Measurements from ENCODE around the gene SECTM1. TPM values are rescaled to one million over a fixed set of nuclear protein-coding genes. Genes with fewer than 3 reads are reported as not detected.

SECTM1 gene
- total RNA-seq, 2 donors from 2014 or later = 29.1 to 76.3 TPM

DNA sequence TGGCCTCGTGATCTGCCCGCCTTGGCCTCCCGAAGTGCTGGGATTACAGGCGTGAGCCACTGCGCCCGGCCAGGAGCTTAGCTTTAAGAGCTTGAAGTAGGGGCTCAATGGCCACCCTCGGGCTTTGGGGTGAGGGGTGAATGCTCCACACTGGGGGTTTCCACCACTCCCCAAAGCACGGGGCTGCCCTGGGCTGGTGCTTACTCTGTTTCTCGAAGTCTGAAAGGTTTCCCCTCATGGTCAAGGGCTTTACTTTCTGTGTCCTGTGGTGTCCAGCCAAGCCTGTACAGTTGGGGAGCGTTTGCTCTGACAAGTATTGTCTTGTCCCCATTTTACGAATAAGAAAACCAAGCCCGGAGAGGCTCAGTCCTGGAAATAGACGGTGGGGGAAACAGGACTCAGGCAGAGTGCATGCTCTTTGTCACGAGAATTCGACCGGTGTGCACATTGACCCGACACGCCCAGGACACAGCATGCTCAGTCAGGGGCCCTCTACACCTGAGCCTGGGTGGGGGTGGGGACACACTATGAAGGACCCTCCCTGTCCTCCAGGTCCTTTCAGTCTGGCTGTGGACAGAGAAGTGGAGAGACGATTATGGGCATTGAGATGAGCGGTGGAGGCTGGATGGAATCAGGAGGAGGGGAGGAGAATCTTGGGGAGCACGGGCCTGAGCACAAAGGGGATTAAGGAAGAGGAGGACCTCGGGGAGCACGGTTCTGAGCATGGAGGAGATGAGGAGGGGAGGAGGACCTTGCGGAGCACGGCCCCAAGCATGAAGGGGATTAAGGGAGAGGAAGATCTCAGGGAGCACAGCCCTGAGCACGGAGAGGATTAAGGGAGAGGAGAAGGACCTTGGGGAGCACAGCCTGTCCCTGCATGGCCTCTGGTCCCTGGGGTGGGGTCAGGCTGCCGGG, 23.7 kb downstream of the SECTM1 start:
- no peaks in the 10 kb centered on the region for H3K4me1 ChIP-seq
- DNase-seq = no peak
- H3K36me3 ChIP-seq = no peaks in the 10 kb centered on the region
- intact Hi-C loops (cut with DNase I) = no loop called here
- TF ChIP-seq, protein P1, sequence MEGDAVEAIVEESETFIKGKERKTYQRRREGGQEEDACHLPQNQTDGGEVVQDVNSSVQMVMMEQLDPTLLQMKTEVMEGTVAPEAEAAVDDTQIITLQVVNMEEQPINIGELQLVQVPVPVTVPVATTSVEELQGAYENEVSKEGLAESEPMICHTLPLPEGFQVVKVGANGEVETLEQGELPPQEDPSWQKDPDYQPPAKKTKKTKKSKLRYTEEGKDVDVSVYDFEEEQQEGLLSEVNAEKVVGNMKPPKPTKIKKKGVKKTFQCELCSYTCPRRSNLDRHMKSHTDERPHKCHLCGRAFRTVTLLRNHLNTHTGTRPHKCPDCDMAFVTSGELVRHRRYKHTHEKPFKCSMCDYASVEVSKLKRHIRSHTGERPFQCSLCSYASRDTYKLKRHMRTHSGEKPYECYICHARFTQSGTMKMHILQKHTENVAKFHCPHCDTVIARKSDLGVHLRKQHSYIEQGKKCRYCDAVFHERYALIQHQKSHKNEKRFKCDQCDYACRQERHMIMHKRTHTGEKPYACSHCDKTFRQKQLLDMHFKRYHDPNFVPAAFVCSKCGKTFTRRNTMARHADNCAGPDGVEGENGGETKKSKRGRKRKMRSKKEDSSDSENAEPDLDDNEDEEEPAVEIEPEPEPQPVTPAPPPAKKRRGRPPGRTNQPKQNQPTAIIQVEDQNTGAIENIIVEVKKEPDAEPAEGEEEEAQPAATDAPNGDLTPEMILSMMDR (IDR thresholded peaks at IDR 0.05) = no peak
- H3K9ac ChIP-seq (ENCODE audit: low read depth in 2 of 2, low read length in 2 of 2) = peak overlapping the region in 1 of 2 donors; percentile 1
- peaks cover 6% of the 10 kb centered on the region for H3K27me3 ChIP-seq
- H3K4me3 ChIP-seq = no peak overlapping the region
- H3K27ac ChIP-seq = no peak overlapping the region
- no peaks in the 10 kb centered on the region for H3K9me3 ChIP-seq

DNA sequence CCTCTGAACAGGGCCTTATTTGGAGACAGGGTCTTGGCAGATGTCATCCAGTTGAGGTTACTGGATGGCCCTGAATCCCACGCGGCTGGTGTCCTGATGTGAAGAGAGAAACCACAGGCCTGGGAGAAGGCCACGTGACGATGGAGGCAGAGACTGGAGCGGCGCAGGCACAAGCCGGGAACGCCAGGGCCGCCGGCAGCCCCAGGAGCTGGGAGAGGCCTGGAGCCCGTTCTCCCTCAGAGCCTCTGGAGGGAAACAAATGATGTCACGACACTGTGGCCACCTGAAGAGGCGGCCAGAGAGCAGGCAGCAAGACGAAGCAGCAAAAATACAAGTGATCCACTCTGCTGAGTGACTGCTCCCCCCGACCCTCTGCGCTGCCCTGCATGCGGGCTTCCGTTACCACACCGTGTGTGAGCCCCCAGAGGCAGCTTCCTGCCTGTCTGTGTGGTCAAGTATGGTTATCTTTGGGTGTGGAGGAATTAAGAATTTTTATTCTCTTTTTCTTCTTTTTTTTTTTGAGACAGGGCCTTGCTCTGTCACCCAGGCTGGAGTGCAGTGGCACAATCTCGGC, 27.8 kb downstream of the SECTM1 start:
- H3K27ac ChIP-seq = no peak overlapping the region
- intact Hi-C loops (cut with DNase I) = no loop called here
- no peaks in the 10 kb centered on the region for H3K36me3 ChIP-seq
- H3K9me3 ChIP-seq = no peaks in the 10 kb centered on the region
- peaks cover 4% of the 10 kb centered on the region for H3K27me3 ChIP-seq
- no peak overlapping the region for H3K4me3 ChIP-seq
- H3K4me1 ChIP-seq = no peaks in the 10 kb centered on the region
- no peak for DNase-seq
- H3K9ac ChIP-seq (ENCODE audit: low read depth in 2 of 2, low read length in 2 of 2) = no peak overlapping the region
- TF ChIP-seq, protein P1 (IDR thresholded peaks at IDR 0.05) = no peak

DNA sequence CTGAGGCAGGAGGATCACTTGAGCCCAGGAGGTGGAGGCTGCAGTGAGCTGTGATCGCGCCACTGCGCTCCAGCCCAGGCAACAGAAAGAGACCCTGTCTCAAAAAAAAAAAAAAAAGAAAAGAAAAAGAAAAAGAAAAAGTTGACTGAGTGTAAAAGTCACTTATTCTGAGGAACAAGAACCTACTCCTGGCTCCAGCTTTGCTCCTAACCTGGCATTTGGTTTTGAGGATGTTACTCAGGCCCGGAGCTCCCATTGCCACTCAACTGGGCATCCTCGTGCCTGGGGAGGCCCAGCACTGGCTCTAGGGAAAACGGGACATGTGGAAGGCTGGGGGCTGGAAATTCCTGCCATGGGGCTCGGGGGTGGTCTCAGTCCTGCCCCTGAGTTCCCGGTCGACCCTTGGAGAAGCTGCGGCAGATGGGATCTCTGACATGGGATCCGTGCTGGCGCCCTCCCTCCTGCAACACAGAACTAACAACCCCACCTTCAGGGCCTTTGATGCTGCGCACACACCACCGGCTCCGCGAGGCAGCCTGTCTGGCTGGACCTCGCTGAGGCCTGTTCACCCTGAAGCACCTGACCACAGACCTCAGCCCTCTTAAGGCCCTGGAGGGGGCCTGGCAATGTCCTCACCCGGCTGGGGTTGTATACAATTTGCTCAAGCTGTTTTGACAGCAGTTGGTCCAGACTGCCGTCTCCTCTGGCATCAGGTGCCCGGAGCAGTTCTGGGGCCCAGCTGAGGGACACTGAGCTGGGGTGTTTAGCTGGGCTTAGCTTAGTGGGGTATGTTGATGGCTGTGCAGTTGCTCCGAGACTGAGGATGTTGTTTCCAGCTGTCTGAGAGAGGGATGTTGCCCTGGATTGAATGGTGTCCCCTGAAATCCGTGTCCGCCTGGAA, 28.5 kb downstream of the SECTM1 start:
- H3K9ac ChIP-seq (ENCODE audit: low read depth in 2 of 2, low read length in 2 of 2) = no peak overlapping the region
- TF ChIP-seq, protein P1 (IDR thresholded peaks at IDR 0.05) = no peak
- intact Hi-C loops (cut with DNase I) = no loop called here
- H3K4me3 ChIP-seq = no peak overlapping the region
- no peaks in the 10 kb centered on the region for H3K4me1 ChIP-seq
- DNase-seq = no peak
- no peak overlapping the region for H3K27ac ChIP-seq
- H3K36me3 ChIP-seq = no peaks in the 10 kb centered on the region
- no peaks in the 10 kb centered on the region for H3K9me3 ChIP-seq
- H3K27me3 ChIP-seq = peaks cover 4% of the 10 kb centered on the region

DNA sequence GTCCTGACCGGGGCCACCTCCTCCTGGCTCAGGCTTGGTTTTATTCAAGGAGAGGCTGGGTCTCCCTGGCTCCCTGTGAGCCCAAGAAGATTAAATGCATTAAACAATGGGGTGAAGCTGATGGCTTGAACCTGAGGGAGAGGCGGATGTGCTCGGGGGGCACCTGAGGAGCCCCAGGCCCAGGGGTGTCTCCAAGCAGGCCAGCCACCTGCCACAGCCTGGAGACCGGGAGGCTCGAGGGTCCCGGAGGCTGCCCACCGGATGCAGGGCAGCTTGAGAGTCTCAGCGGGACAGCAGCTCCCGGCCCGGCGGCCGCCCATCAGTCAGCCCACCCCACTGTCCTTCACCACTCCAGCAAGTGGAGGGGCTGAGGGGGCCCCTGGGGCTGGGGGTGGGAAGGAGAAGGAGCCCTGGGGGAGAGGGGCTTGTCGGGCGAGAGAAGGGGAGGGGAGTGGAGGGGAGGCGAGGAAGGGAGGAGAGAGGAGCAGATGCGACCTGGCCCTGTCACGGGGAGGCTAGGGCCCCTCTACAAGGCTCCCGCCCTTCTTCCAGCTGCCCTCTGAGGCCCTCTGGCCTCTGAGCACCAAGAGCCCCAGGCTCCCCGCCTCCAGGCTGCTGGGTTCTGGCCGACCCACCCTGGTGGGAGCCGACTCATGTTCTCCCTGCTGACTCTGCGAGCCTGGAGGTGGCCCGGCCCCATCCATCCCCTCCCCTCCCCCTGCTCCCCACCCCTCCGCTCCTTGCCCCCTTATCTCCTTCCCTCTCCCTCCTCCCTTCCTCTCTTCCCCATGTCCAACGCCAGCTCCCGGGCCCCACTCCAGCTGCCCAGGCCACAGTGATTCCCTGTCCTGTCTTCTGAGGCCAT, 29.4 kb downstream of the SECTM1 start:
- Histone ChIP-seq H3K36me3 (no peaks in the 10 kb centered on the region), H3K9me3 (no peaks in the 10 kb centered on the region), H3K27me3 (peaks cover 4% of the 10 kb centered on the region), H3K4me1 (no peaks in the 10 kb centered on the region), H3K9ac (ENCODE audit: low read depth in 2 of 2, low read length in 2 of 2) (no peak overlapping the region), H3K4me3 (no peak overlapping the region), H3K27ac (no peak overlapping the region)
- intact Hi-C loops (cut with DNase I) = no loop called here
- TF ChIP-seq, protein P1 (IDR thresholded peaks at IDR 0.05) = no peak
- DNase-seq = no peak

All from colonic mucosa (tissue), 4 donors.